Tibial nerve (tissue), 4 donors: Measurements from ENCODE around the gene KCNK10.

Source experiments
- EP300 ChIP-seq, 2 donors: sonication (generic); formaldehyde crosslinking; IDR thresholded peaks; one replicate each; pipeline ENCODE4 v1.6.1; 2017; ENCODE audit warnings: antibody characterized with exemption in 2 of 2, mild to moderate bottlenecking in 1 of 2
- POLR2A ChIP-seq, 2 donors: fragments of 450-650 bp; IDR thresholded peaks; one replicate each; pipeline ENCODE4 v1.6.1; 2017; ENCODE audit warnings: antibody characterized with exemption in 2 of 2, mild to moderate bottlenecking in 2 of 2, moderate library complexity in 2 of 2
- TF ChIP-seq, protein P1 (sequence below), 5 experiments: fragments of 200-600 bp in 3 of 5; fragments of 450-650 bp in 2 of 5; sonication (generic) in 3 of 5; IDR thresholded peaks; one replicate each; pipeline ENCODE4 v1.5.1; 2016 to 2019; ENCODE audit warnings: antibody characterized with exemption in 5 of 5, mild to moderate bottlenecking in 3 of 5, moderate library complexity in 2 of 5

DNA sequence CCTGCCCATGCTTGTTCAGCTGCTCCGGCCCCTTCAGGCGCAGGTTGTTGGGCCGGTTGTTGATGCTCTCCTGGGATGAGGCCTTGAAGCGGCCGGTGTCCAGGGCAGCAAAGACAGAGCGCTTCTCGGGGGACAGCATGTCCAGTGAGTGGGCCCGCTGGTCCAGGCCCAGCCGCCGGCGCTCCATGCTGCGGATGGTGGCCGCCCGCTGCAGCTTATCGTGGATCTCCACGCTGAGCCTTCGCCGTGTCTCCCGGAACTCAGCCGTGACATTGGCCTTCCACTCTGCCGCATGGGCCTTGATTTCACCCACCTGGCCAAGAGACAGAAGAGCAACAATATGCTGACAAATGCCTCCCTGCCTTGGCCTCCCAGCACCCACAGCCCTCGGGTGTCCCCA is 137.2 kb downstream of the KCNK10 start:
- TF ChIP-seq, protein P1, sequence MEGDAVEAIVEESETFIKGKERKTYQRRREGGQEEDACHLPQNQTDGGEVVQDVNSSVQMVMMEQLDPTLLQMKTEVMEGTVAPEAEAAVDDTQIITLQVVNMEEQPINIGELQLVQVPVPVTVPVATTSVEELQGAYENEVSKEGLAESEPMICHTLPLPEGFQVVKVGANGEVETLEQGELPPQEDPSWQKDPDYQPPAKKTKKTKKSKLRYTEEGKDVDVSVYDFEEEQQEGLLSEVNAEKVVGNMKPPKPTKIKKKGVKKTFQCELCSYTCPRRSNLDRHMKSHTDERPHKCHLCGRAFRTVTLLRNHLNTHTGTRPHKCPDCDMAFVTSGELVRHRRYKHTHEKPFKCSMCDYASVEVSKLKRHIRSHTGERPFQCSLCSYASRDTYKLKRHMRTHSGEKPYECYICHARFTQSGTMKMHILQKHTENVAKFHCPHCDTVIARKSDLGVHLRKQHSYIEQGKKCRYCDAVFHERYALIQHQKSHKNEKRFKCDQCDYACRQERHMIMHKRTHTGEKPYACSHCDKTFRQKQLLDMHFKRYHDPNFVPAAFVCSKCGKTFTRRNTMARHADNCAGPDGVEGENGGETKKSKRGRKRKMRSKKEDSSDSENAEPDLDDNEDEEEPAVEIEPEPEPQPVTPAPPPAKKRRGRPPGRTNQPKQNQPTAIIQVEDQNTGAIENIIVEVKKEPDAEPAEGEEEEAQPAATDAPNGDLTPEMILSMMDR (IDR thresholded peaks at IDR 0.05), result no peak
- TF ChIP-seq EP300 (IDR thresholded peaks at IDR 0.05), result no peak
- TF ChIP-seq POLR2A (IDR thresholded peaks at IDR 0.05), result no peak
